ENCODE measurements around the gene OR6C65.

DNA sequence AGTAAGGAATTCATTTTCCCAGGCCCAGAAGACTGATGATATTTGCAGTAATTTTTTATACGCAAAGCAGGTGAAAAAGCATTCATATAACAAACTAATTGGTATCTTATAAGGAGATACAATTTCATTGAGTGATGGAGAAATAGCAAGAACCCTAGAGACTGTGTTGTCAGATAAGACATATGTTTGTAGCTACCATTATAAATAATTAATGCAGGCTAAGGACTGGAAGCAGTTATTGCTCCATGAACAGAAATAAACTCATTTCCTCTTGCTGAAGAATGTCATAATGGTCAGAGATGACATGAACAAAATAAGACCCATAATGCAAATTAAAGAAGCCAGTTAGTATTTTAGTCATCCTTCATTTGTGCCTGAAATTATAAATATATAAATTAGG, 45.0 kb downstream of the OR6C65 start:
- TF ChIP-seq, protein P1, sequence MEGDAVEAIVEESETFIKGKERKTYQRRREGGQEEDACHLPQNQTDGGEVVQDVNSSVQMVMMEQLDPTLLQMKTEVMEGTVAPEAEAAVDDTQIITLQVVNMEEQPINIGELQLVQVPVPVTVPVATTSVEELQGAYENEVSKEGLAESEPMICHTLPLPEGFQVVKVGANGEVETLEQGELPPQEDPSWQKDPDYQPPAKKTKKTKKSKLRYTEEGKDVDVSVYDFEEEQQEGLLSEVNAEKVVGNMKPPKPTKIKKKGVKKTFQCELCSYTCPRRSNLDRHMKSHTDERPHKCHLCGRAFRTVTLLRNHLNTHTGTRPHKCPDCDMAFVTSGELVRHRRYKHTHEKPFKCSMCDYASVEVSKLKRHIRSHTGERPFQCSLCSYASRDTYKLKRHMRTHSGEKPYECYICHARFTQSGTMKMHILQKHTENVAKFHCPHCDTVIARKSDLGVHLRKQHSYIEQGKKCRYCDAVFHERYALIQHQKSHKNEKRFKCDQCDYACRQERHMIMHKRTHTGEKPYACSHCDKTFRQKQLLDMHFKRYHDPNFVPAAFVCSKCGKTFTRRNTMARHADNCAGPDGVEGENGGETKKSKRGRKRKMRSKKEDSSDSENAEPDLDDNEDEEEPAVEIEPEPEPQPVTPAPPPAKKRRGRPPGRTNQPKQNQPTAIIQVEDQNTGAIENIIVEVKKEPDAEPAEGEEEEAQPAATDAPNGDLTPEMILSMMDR (IDR thresholded peaks at IDR 0.05): no peak
- no peak for TF ChIP-seq ZFX (IDR thresholded peaks at IDR 0.05; ENCODE audit: borderline replicate concordance)

Data from 22Rv1 (cell line).